SKM-1 treated with dmso at 0.1 percent for 144 hours (cell line): Measurements from ENCODE around the gene GABRA4.

ENCODE experiments used
- DNase-seq: peaks from one replicate; lab custom pipeline; 2025; ENCODE audit not compliant: unreplicated experiment; lab: John Stamatoyannopoulos, UW

The GABRA4 gene

DNA sequence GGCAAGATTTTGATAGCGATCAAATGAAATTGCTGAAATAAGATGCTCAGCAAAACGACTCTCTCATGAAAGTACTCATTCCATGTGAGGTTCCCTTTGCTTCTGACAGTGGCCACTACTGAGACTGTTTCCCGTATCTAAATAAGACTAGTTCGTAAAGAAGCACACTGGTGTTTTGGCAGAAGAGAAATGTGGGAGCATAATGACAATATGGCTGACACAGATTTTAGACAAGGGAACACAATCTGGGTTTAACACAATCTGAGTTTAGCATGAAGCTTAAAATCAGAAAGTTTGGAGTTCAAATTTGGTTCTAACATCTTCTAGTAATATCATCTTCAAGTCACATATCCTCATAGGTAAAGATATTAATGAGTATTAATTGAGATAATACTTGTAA lies 13.7 kb downstream of the GABRA4 start:
- DNase-seq, result no peak

DNA sequence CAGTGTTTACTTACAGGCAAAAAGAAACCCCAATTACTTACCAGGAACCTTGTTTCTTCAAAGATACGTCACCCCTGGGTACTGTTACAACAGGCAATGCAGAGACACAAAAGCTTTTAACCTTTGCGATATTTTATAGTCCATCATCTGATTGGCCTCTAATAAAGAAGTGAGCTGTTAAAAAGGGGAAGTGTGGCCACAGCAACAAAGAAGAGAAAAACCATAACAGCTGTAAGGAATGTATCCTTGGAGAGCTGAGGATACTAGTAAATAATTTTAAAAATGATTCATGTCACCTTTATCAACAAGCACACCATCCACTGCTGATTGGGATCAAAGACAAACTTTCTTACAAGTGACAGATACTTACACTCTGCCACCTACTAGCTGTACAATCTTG lies 14.1 kb downstream of the GABRA4 start:
- DNase-seq, result no peak

DNA sequence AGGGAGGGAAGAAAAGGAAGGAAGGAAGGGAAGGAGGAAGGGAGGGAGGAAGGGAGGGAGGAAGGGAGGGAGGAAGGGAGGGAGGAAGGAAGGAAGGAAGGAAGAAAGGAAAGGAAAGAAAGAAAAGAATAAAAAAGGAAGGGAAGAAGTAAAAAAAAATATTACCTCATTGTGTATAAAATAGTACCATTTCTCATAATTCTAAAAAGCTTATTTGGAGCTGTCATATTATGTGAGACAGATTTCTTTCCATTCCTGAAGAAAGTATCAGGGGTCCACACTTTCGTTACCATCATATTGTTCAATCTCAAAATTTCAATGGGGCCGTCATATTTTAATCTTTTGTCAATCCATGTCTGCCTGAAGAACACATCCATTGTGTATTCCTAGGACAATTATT lies 16.1 kb downstream of the GABRA4 start:
- DNase-seq, result no peak

DNA sequence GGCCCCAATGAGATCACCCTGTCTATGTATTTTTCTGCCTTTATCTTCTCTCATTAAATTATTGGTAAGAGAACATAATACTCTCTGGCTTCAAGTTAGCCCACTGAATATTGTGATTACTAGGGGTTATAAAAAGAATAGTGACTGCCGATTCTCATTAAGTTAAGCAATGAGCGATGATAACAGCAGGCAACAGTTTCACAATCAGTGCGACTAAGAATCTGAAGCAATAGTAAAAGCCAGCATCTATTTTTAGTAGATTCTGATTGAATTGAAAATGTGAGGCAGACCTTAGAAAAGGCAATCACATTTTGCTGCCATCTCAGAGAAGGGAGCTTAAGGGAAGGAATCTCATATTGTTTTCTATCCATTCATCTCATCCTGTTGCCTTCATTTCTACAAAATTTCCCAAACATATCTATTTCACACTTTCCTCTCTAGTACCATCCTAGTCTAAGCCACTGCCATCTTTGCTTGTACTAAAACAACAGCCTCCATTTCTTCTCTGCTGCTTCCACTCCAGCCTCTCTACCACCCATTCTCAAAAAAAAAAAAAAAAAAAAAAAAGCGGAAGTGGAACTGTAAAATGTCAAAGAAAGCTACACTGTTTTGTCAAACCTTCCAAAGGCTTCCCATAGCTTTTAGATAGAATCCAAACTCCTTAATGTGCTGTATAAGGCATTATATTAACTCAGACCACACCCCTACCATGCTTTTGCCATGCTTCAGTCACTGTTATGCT lies 17.4 kb downstream of the GABRA4 start:
- DNase-seq, result peak; percentile 47

DNA sequence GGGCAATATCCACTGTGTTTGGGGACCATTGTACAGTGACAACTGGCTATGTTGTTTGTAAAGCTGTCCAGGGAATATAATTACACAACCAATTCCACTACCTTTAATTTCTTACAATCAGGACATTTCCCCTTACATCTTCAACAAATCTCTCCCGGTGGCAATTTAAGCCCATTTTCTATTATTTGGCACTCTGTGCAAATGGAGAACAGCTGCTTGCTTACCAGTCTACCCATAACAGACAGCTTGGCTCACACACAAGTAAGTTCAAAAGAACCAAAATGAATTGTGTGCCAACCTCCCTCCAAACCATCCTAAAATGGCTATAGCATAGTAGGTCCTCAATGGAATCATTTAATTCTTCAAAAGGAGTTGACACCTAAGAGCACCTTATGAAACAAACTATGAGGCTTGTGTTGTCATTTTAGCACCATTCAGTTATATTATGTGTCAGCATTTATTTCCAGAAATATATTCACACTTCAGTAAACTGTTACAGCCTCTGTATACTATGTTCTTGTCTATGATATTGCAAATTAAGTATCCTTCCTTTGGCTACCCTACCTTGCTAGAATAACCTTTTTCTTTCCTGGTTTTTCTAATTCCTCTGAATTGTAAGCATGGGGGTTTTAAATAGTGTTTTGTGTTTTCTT lies 18.4 kb downstream of the GABRA4 start:
- no peak for DNase-seq

DNA sequence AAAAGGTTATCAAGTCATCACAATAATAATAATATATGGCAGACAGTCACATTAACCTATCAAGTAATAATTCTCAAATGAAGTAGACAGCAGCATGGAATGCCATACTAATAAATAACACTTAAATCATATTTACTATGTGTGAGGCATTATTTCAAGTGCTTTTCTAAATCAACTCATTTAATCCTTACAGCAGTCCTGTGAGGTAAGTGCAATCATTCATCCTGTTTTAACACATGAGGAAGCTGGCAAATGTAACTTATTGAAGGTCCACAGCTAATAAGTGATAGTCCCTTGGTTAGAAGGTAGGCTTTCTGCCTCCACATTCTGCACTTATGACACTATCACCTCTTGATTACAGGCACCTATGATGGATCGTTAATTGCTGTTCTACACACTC lies 24.5 kb downstream of the GABRA4 start:
- DNase-seq, result no peak

DNA sequence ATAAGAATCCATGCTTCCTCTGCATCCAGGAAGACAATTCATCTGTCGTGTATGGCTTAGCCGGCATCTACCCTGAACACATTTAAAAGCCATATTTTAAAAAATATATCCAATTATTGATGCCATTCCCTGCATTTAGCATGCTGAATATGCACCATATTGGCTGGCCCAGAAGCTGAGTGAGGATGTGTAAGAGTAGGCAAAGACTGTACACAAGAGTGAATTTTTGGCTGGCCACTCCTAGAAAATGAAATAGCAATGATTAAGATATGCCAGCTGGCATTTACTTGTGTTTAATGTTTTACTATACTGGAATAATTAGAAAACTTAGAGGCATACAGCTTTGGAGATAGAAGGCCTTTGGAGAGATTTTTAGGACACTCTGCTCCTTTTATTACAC lies 25.8 kb downstream of the GABRA4 start:
- no peak for DNase-seq

DNA sequence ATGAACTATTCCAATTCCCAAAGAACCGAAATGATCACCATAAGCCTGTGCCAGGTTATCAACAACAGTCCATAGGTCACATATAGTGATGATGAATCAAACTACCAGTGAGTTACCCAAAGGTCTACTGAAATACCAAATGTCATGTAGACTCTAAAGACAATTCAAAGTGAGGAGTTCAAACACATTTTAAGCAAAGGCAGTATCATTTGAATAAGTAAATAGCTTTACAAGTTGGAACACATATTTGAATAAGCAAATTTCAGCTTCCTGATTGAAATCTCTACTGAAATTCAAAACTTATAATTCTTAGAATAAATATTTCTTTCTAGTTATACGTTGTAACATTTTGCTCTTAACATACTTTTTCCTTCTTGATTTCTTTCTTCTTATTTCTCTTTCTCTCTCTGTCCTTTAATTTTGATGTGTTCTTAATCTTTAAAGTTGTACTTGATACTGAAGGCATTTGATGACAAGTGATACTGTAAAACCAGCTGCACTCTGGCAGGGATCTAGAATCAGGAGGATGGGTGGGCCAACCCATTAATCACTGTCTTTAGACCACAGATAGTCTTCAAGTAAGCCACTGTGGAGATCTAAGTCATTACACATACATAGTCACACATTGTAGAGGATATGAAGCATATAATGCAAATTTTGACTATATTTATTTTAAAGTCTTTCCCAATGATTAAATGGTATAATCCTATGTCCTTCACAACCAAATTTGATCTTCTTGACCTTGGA lies 34.5 kb downstream of the GABRA4 start:
- no peak for DNase-seq

DNA sequence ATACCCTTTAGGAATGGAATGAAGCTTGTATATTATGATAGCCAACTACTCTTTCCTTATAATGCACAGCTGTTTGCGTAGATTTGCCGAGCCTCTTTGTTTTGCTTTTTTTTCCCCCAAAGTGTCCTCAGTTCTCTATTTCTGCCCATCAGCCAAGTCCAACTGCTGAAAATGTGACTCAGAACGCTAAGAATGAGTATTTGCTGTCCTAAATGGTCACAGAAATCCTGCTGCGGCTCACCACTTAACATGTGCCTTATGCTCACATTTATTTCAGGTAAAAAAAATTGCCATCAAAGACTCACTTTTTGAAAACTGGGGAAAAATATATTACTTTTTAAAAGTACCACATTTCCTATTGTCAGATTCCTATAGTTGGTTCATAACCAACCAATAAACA lies 36.9 kb downstream of the GABRA4 start:
- no peak for DNase-seq

DNA sequence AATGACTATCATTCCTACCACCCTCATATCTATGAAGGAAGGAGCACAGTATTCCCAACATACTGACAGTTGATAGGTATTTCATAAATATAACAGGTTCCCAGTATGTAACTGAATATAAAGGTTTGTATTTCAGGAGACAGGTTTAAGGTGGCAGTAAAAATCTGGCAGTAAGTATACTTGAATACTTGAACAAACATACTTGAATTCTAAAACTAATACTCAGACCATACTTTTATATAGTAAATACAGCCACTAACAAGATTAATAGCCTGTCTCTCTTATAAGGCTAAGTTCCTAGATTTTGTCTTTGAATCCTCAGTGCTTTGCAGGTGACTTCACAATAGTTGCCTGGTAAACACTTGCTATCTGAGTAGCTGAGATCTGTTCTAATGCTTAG lies 37.8 kb downstream of the GABRA4 start:
- DNase-seq, result no peak

DNA sequence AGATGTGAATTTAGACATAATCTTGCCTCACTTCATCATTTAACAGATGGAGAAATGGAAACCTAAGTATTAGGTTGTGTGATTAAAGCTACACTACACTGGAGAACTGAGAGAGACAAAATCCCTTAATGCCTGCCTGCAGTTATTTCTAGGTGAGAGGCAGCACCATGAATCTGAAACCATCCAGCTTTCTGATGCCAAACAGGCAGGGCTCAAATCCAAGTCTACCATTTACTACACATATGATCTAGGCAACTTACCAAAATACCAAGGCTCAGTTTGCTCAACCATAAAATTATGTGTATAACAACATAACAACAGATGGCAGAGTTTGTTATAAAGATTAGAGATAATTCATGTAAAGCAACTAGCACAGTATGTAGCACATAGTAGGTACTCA lies 38.7 kb downstream of the GABRA4 start:
- no peak for DNase-seq

DNA sequence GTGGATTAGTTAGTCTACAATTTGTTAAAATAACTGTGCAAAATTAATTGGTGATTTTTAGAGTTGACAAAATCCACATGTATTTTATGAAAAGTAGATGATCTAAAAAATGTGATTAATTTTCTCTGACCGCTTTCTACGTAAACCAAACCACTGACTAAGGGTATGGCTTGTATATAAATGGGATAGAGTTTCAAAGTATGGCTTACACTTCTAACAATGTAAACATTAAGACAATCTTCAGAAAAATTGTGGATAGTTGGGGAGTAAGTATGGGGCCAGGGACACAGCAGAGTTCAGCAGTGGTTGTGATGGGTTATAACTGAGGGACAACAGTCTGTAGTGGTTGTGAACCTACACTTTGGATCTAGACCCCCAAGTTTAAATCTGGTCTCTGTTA lies 39.8 kb downstream of the GABRA4 start:
- no peak for DNase-seq

DNA sequence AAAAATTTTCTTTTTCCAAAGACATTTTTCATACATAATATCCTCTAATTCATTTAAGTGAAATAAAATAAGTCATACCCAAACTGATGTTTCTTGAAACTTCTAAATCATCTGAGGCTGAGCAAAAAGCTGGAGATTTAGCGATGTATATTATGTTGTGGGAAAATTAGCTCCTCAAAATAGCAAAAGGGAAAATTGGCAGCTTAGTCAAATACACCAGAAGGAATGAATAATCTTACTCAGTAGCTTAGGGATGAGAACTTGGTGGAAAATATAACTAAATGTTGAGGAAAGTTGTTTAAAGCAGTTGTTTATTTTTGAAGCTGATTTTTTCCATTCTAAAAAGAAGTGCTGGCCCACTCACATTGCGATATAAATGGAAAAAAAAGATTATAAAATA lies 40.9 kb downstream of the GABRA4 start:
- DNase-seq, result no peak

DNA sequence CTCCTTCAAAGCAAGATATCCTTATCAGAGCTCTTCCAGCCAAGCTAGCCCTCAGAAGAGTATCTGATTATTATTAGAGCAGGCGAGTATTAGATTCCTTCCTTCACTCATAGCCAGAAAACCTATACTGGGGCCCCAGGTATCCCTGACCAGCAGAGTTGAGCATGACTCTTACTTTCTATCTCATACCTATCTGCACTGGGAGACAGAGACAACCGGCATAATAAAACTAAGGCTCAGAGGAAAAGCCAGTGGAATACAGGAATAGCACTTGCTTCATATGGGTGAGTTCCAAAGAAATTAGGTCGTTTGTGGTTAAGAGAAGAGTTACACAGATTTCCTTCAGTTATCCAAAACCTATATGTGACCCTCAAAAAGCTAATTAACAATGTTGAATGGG lies 42.6 kb downstream of the GABRA4 start:
- DNase-seq, result no peak

DNA sequence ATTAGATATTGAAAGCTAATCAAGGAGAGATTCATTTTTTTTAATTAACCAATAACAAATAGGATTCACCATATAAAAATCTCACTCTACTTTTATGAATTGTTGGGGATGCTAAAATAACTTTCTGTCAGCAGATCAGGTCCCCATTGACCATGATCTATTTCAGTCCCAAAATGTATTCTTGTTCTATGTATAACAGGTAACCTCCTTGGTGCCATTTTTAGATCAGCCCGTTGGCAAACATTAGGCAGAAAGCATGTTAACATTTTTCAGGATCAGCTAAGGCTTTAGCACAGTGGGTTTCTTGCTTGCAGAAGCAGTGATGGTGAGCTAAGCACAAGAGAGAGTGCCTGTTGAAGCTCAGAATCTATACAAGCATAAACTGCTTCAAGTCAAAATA lies 43.6 kb downstream of the GABRA4 start:
- no peak for DNase-seq

DNA sequence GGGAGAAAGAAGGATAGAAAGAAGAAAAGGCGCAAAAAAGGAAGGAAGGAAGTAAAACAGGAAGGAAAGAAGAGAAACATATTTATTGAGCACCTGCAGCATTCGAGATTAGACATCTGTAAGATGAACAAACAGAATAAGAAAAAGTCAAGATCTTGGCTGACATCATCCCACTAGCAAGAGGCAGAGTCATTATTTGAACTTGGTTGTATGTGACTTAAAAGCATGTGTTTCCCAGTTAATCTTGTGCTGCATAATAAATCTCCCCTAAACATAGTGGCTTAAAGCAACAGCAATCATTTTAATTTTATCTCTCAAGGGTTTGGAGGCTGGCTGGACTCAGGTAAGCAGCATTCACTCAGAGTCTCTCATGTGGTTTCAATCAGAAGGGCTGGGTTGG lies 45.8 kb downstream of the GABRA4 start:
- no peak for DNase-seq

DNA sequence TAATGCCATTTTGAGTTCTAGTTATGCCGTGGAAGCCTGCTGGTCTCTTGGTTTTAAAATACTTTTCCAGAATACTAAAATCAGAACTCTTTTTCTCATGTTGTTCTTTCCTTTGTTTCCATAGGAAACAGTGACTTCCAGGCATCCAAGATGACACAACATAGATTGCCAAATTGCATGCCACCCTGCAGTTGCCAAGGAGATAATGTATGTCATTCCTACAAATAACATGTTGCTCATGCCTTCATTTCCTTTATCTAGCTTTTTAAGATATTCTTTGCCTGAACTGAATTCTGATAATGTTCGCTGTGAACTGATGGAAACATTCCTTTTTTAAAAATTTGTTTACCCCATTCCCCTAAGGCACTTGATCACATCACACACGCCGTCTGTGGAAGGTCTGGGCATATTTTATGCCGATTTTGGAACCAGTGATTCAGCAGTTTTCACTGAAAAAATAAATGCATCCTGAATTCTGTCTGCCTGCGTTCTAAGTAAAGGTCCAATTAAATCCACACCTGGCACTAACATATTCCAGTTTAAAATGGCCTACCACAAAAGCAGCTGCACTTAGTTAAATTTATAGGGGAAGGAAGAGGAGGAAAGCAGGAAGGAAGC lies 46.4 kb downstream of the GABRA4 start:
- no peak for DNase-seq

DNA sequence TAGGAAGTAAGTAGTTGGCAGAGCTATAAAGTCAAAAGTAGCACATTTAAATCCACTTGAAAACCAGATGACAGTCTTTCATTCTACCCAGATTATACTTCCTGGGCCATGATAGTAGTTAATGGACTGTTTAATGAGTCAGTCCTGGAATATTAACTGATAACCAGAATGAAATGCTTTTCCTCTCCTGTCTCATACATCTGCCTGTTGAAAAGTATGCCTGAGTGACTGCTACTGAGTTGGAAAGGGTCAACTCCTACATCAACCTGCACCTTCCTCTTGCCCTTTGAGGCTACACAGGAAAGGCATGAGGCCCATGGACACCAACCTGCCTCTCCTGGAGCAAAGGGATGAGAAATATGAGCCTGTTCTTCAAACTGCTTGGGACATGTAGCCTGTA lies 48.3 kb downstream of the GABRA4 start:
- DNase-seq, result no peak

DNA sequence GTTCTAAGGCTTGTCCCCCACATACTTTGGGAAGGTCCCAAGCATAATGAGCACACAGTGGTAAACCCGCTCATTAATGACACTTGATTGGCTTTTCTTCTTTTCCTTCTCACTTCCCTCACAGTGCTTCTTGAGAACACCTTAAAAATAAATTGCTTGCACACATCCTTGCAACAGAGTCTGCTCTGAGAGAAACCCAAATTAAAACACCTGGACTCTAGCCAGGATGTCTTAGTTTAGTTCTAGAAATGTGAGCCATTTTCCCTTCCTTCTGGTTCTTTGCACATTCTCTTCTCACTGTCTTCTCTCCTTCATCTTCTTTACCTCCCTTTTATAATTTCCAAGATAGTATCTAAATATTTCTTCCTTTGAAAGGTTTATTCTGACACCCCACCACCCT lies 49.0 kb downstream of the GABRA4 start:
- no peak for DNase-seq

DNA sequence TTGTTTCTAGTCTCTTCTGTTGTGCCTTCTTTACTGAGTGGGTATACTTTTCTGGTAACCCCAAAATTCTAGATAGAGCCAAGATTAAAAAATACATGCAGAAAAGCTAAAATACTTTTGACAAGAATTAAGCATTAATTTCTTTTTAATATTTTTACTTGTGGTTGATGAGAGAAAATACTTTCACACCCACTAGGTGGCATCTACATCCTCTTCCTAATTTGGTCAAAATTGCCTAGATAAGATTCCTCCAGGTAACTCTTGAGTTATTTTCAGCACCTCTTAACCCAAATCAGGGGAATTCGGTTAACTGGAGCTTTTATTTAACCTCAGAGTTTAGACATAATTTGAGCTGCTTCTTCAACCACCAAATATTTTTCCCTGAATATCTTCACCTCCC lies 55.9 kb downstream of the GABRA4 start:
- DNase-seq, result no peak

DNA sequence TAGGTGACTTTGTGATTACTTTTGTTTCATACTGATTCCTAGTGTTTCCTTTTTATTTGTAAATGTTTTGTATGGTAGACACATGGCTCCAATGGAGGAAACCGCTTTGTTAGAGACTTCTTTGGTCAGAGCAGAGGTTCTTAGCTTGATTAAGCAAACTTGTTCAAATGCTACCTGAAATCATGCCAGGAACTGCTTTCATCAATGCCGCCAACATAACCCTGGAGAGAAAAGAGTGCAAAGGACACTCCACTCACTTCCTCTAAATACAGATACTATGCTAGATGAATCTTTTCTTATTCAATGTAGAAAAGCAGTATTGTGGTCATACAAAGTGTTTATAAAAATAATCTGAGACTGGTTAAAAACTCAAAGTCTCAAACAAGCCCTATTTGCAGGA lies 58.7 kb downstream of the GABRA4 start:
- no peak for DNase-seq

DNA sequence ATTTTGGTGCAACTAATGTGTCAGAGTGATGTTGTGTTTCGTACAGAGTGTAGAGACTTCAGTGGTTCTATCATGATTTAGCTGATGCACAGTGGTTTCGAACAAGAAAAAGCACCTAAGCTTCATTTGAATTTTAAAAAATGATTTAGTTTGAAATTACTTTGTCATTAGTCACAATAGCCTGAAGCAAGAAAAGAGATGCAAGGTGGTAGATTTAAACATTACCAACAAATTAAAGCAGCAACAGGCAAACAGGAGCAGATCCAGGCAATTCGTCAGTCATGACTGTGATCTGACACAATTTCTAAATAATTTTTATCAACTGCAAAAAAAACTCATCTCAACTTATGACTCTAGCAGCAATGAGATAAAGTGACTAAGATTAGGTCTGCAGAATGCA lies 59.7 kb downstream of the GABRA4 start:
- DNase-seq, result no peak
